AG09309 (cell line): Measurements from ENCODE around the gene PRSS50.

ENCODE experiments used
- DNase-seq: peaks from one replicate; pipeline ENCODE4 v3.0.0-alpha.2; 2010; ENCODE audit warnings: low read depth
- H3K4me3 ChIP-seq: 2 replicates; pipeline ENCODE4 v1.5.1; 2011; ENCODE audit warnings: mild to moderate bottlenecking, low read depth, low read length, moderate library complexity; ENCODE audit not compliant: control insufficient read depth
- CTCF ChIP-seq: IDR thresholded peaks from 2 replicates; pipeline ENCODE4 v1.5.1; 2011; ENCODE audit warnings: mild to moderate bottlenecking, low read depth, low read length, inconsistent platforms; ENCODE audit not compliant: insufficient read depth, control insufficient read depth; ENCODE audit errors: missing control alignments

The PRSS50 gene

GRCh38 chr3:46712191-46713049 lies 5.2 kb downstream of the PRSS50 start:
- DNase-seq: no peak
- no peak overlapping the region for H3K4me3 ChIP-seq
- no peak for TF ChIP-seq CTCF

GRCh38 chr3:46711760-46712159 lies 5.9 kb downstream of the PRSS50 start:
- no peak for TF ChIP-seq CTCF
- no peak overlapping the region for H3K4me3 ChIP-seq
- DNase-seq: no peak

DNA sequence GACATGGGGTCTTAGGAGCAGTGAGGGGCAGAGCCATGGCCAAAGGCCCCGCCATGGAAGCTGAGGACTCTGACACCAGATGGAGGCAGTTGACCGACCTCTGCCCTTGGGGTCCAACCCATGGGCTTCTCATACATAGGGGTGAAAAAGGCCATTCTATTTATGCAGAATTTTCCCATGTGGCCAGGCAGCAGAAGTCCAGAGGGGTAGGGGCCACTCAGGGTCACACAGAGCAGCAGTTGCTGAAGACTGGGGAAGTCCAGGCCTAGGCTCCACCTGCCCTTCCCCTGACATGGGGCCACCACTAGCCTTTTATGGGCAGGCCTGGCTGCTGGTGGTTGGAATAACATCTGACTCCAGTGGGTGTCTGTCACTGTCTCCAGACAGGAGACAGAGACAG lies 6.4 kb downstream of the PRSS50 start:
- DNase-seq: no peak
- no peak overlapping the region for H3K4me3 ChIP-seq
- no peak for TF ChIP-seq CTCF

- TF ChIP-seq CTCF: no peak
- H3K4me3 ChIP-seq: no peak overlapping the region
- no peak for DNase-seq
Observed at GRCh38 chr3:46710671-46711295, 6.9 kb downstream of the PRSS50 start.

DNA sequence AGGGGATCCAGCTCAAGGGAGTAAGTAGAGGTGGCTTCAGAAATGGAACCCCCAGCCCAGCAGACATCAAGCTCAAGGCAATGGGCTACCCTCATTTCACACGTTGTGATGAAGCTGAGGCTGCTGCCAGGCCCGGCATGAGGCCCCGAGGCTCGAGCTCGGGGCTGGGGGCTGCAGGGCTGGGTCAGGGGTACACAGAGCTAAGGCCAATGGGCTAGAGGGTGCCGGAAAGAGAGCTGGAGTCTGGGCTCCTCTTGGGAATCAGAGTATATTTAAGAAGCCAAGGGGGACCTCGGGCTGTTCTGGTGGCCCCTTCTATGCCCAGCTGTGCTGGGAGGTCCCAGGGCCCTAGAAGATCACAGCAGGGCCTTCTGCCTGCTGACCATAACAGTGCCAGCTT lies 7.4 kb downstream of the PRSS50 start:
- DNase-seq: no peak
- no peak for TF ChIP-seq CTCF
- H3K4me3 ChIP-seq: no peak overlapping the region

DNA sequence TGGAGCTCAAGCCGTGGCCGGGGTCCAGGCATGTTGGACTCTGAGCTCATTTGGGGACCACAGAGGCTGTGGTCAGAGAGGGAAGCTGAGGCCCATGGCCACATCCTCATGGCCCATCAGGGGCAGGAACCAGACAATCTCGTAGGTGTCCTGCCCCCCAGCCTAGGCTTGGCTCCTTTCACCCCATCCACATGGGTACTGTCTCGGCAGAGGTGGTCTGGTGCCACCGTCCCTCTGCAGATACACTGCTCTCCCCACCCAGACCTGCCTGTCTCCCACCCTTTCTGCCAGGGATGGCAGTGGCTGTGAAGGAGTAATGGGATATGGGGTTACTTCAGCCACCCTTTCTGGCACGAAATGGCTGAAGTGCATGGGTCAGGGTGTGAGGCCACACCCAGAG lies 7.9 kb downstream of the PRSS50 start:
- no peak overlapping the region for H3K4me3 ChIP-seq
- no peak for DNase-seq
- TF ChIP-seq CTCF: no peak
